WTC11 (cell line): ENCODE data around the gene ADISSP. TPM values are rescaled to one million over a fixed set of nuclear protein-coding genes. Genes with fewer than 3 reads are reported as not detected.

Experiments used
- AR ChIP-seq: fragments of 250-450 bp; sonication (Bioruptor Pico); IDR thresholded peaks from 2 replicates; pipeline ENCODE4 v1.9.0; 2021; ENCODE audit warnings: mild to moderate bottlenecking
- CTCF ChIP-seq: fragments of 200-600 bp; IDR thresholded peaks from 2 replicates; pipeline ENCODE4 v1.8.0; 2022; ENCODE audit warnings: antibody characterized with exemption
- E2F4 ChIP-seq: sonication (generic); formaldehyde crosslinking; IDR thresholded peaks from 2 replicates; pipeline ENCODE4 v1.8.1; 2022; ENCODE audit warnings: low read depth, mild to moderate bottlenecking, moderate library complexity, missing genetic modification reagents, borderline replicate concordance
- GTF2I ChIP-seq: fragments of 250-450 bp; sonication (Bioruptor Pico); conservative IDR thresholded peaks from 2 replicates; pipeline ENCODE4 v1.4.0; 2021; ENCODE audit warnings: mild to moderate bottlenecking
- KAT7 ChIP-seq: sonication (generic); formaldehyde crosslinking; IDR thresholded peaks from 2 replicates; pipeline ENCODE4 v1.8.1; 2023; ENCODE audit warnings: missing genetic modification reagents, mild to moderate bottlenecking, borderline replicate concordance
- MXD4 ChIP-seq: fragments of 250-450 bp; sonication (Bioruptor Pico); IDR thresholded peaks from 2 replicates; pipeline ENCODE4 v1.8.0; 2021; ENCODE audit warnings: mild to moderate bottlenecking, moderate library complexity, borderline replicate concordance
- NFATC4 ChIP-seq: fragments of 250-450 bp; sonication (Bioruptor Pico); IDR thresholded peaks from 2 replicates; pipeline ENCODE4 v1.9.0; 2021; ENCODE audit warnings: mild to moderate bottlenecking
- NFE2L1 ChIP-seq: sonication (generic); formaldehyde crosslinking; IDR thresholded peaks from 2 replicates; pipeline ENCODE4 v1.8.1; 2023; ENCODE audit warnings: missing genetic modification reagents
- NR1H2 ChIP-seq: sonication (generic); formaldehyde crosslinking; IDR thresholded peaks from 2 replicates; pipeline ENCODE4 v1.9.0; 2021; ENCODE audit warnings: mild to moderate bottlenecking, moderate library complexity, missing genetic modification reagents
- NR3C1 ChIP-seq: sonication (generic); formaldehyde crosslinking; conservative IDR thresholded peaks from 2 replicates; pipeline ENCODE4 v1.8.1; 2023; ENCODE audit warnings: low read depth, mild to moderate bottlenecking, missing genetic modification reagents
- SP1 ChIP-seq: sonication (generic); formaldehyde crosslinking; conservative IDR thresholded peaks from 2 replicates; pipeline ENCODE4 v1.8.1; 2022; ENCODE audit warnings: missing genetic modification reagents
- TEAD1 ChIP-seq: sonication (generic); formaldehyde crosslinking; IDR thresholded peaks from 2 replicates; pipeline ENCODE4 v1.8.0; 2022; ENCODE audit warnings: mild to moderate bottlenecking, missing genetic modification reagents
- TP53 ChIP-seq: sonication (generic); formaldehyde crosslinking; IDR thresholded peaks from 2 replicates; pipeline ENCODE4 v1.8.1; 2023; ENCODE audit warnings: mild to moderate bottlenecking, missing genetic modification reagents
- ZBTB43 ChIP-seq: sonication (generic); formaldehyde crosslinking; IDR thresholded peaks from 2 replicates; pipeline ENCODE4 v1.8.1; 2023; ENCODE audit warnings: mild to moderate bottlenecking, missing genetic modification reagents
- ZNF138 ChIP-seq: sonication (generic); formaldehyde crosslinking; conservative IDR thresholded peaks from 2 replicates; pipeline ENCODE4 v1.8.1; 2022; ENCODE audit warnings: mild to moderate bottlenecking, moderate library complexity, missing genetic modification reagents
- ZNF219 ChIP-seq: sonication (generic); formaldehyde crosslinking; IDR thresholded peaks from 2 replicates; pipeline ENCODE4 v1.8.0; 2023; ENCODE audit warnings: missing genetic modification reagents, mild to moderate bottlenecking, borderline replicate concordance
- ZNF232 ChIP-seq: sonication (generic); formaldehyde crosslinking; IDR thresholded peaks from 2 replicates; pipeline ENCODE4 v1.8.0; 2022; ENCODE audit warnings: mild to moderate bottlenecking, missing genetic modification reagents
- ZNF263 ChIP-seq: sonication (generic); formaldehyde crosslinking; IDR thresholded peaks from 2 replicates; pipeline ENCODE4 v1.8.1; 2022; ENCODE audit warnings: low read depth, mild to moderate bottlenecking, moderate library complexity, missing genetic modification reagents
- ZNF281 ChIP-seq: sonication (generic); formaldehyde crosslinking; IDR thresholded peaks from 2 replicates; pipeline ENCODE4 v1.8.0; 2023; ENCODE audit warnings: mild to moderate bottlenecking, missing genetic modification reagents
- ZNF396 ChIP-seq: fragments of 250-450 bp; sonication (Bioruptor Pico); IDR thresholded peaks from 2 replicates; pipeline ENCODE4 v1.8.0; 2021; ENCODE audit warnings: mild to moderate bottlenecking, moderate library complexity, borderline replicate concordance
- ZNF416 ChIP-seq: fragments of 250-450 bp; sonication (Bioruptor Pico); IDR thresholded peaks from 2 replicates; pipeline ENCODE4 v1.9.0; 2021; ENCODE audit warnings: mild to moderate bottlenecking, inconsistent platforms
- ZNF671 ChIP-seq: fragments of 250-450 bp; sonication (Bioruptor Pico); IDR thresholded peaks from 2 replicates; pipeline ENCODE4 v1.8.0; 2021; ENCODE audit warnings: mild to moderate bottlenecking
- total RNA-seq: library from RNA; stranded (reverse); gene quantifications from 3 replicates; pipeline ENCODE4 v1.2.3, GENCODE V29; 2021
- TF ChIP-seq, protein P1 (sequence below): sonication (generic); formaldehyde crosslinking; IDR thresholded peaks from 2 replicates; pipeline ENCODE4 v1.8.0; 2022; ENCODE audit warnings: mild to moderate bottlenecking, missing genetic modification reagents
- TF ChIP-seq, protein P2 (sequence below): sonication (generic); formaldehyde crosslinking; IDR thresholded peaks from 2 replicates; pipeline ENCODE4 v1.8.1; 2023; ENCODE audit warnings: mild to moderate bottlenecking, missing genetic modification reagents, moderate library complexity
- TF ChIP-seq, protein P3 (sequence below): sonication (generic); formaldehyde crosslinking; IDR thresholded peaks from 2 replicates; pipeline ENCODE4 v1.8.1; 2022; ENCODE audit warnings: mild to moderate bottlenecking, moderate library complexity, missing genetic modification reagents

The ADISSP gene
- total RNA-seq, 1 experiment from 2014 or later: 129 TPM

GRCh38 chr20:3777716-3778629, 10.4 kb upstream of the ADISSP start (continued):
- no peak for TF ChIP-seq MXD4 (CRISPR knock-in tag)
- TF ChIP-seq, protein P1, sequence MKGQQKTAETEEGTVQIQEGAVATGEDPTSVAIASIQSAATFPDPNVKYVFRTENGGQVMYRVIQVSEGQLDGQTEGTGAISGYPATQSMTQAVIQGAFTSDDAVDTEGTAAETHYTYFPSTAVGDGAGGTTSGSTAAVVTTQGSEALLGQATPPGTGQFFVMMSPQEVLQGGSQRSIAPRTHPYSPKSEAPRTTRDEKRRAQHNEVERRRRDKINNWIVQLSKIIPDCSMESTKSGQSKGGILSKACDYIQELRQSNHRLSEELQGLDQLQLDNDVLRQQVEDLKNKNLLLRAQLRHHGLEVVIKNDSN (CRISPR knock-in tag): peak; percentile 17; the same call in 1 of the 2 replicates
- no peak; the same call in 1 of the 2 replicates for TF ChIP-seq ZNF281 (CRISPR knock-in tag)
- no peak for TF ChIP-seq NFE2L1 (CRISPR knock-in tag)
- no peak for TF ChIP-seq GTF2I (CRISPR knock-in tag)
- TF ChIP-seq, protein P2, sequence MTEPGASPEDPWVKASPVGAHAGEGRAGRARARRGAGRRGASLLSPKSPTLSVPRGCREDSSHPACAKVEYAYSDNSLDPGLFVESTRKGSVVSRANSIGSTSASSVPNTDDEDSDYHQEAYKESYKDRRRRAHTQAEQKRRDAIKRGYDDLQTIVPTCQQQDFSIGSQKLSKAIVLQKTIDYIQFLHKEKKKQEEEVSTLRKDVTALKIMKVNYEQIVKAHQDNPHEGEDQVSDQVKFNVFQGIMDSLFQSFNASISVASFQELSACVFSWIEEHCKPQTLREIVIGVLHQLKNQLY (CRISPR knock-in tag): no peak
- TF ChIP-seq ZNF396 (CRISPR knock-in tag): no peak
- TF ChIP-seq E2F4 (CRISPR knock-in tag): no peak
- no peak for TF ChIP-seq AR (CRISPR knock-in tag)
- no peak for TF ChIP-seq CTCF
- peak; percentile 66; the same call in 1 of the 2 replicates for TF ChIP-seq ZNF138 (CRISPR knock-in tag)
- TF ChIP-seq ZNF671 (CRISPR knock-in tag): no peak
- no peak for TF ChIP-seq ZNF219 (CRISPR knock-in tag)
- no peak for TF ChIP-seq NR1H2 (CRISPR knock-in tag)
- no peak for TF ChIP-seq ZNF416 (CRISPR knock-in tag)
- no peak for TF ChIP-seq TP53 (CRISPR knock-in tag)
- TF ChIP-seq KAT7 (CRISPR knock-in tag): no peak
- no peak for TF ChIP-seq NFATC4 (CRISPR knock-in tag)
- no peak for TF ChIP-seq ZNF263 (CRISPR knock-in tag)
- peak; percentile 33; the same call in 1 of the 2 replicates for TF ChIP-seq ZBTB43
- TF ChIP-seq SP1 (CRISPR knock-in tag): peak; percentile 72
- no peak for TF ChIP-seq NR3C1 (CRISPR knock-in tag)
- no peak for TF ChIP-seq TEAD1
- no peak; the same call in 1 of the 2 replicates for TF ChIP-seq ZNF232 (CRISPR knock-in tag)
- TF ChIP-seq, protein P3, sequence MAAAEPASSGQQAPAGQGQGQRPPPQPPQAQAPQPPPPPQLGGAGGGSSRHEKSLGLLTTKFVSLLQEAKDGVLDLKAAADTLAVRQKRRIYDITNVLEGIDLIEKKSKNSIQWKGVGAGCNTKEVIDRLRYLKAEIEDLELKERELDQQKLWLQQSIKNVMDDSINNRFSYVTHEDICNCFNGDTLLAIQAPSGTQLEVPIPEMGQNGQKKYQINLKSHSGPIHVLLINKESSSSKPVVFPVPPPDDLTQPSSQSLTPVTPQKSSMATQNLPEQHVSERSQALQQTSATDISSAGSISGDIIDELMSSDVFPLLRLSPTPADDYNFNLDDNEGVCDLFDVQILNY (CRISPR knock-in tag): no peak; the same call in 1 of the 2 replicates
